IPS DF 6.9 (cell line): Measurements from ENCODE around the gene KIF1A.

Experiments
- DNase-seq: peaks from one replicate; pipeline ENCODE4 v3.0.0-alpha.2; 2013; ENCODE audit warnings: low read depth, low spot score
- H3K27ac ChIP-seq: one replicate; pipeline ENCODE4 v1.5.1; 2013; ENCODE audit warnings: low read length, control low read depth
- H3K27me3 ChIP-seq: 2 replicates; pipeline ENCODE4 v1.6.1; 2013; ENCODE audit warnings: mild to moderate bottlenecking, low read length; ENCODE audit not compliant: control insufficient read depth, insufficient read depth
- H3K36me3 ChIP-seq: 2 replicates; pipeline ENCODE4 v1.6.1; 2013; ENCODE audit warnings: low read length; ENCODE audit not compliant: control insufficient read depth, insufficient read depth
- H3K4me1 ChIP-seq: 2 replicates; pipeline ENCODE4 v1.6.1; 2013; ENCODE audit warnings: low read length; ENCODE audit not compliant: control insufficient read depth, insufficient read depth
- H3K4me3 ChIP-seq: 2 replicates; pipeline ENCODE4 v1.5.1; 2013; ENCODE audit warnings: mild to moderate bottlenecking, low read length
- H3K9me3 ChIP-seq: 2 replicates; pipeline ENCODE4 v1.6.1; 2013; ENCODE audit warnings: low read length, inconsistent platforms; ENCODE audit not compliant: control insufficient read depth, insufficient read depth
- WGBS: extraction: QIAGEN DNeasy Blood & Tissue Kit; methylation state at CpG from one replicate; pipeline ENCODE4 v1.1.7; 2013; ENCODE audit warnings: mixed read lengths, missing lambda C conversion rate; ENCODE audit not compliant: insufficient read length, insufficient coverage; 5-methylcytosine and 5-hydroxymethylcytosine counted together

Gene KIF1A

GRCh38 chr2:240797500-240797895, 22.5 kb downstream of the KIF1A start:
- Histone ChIP-seq H3K27me3 (no peaks in the 10 kb centered on the region; the same call in 1 of the 2 replicates), H3K27ac (no peak overlapping the region), H3K36me3 (peaks cover 26% of the 10 kb centered on the region), H3K4me1 (no peaks in the 10 kb centered on the region; the same call in 1 of the 2 replicates), H3K4me3 (no peak overlapping the region), H3K9me3 (no peaks in the 10 kb centered on the region)
- no CpG with 5 or more reads among the region's 14 CpGs for WGBS
- DNase-seq = no peak

- WGBS = no CpG with 5 or more reads among the region's 19 CpGs
These were observed 23.2 kb downstream of the KIF1A start for GRCh38 chr2:240796543-240797499.

GRCh38 chr2:240795916-240796510, 24.0 kb downstream of the KIF1A start:
- Histone ChIP-seq H3K4me1 (no peaks in the 10 kb centered on the region; the same call in 1 of the 2 replicates), H3K36me3 (peaks cover 26% of the 10 kb centered on the region), H3K27ac (no peak overlapping the region), H3K4me3 (no peak overlapping the region), H3K9me3 (no peaks in the 10 kb centered on the region), H3K27me3 (no peaks in the 10 kb centered on the region; the same call in 1 of the 2 replicates)
- no peak for DNase-seq
- WGBS = no CpG with 5 or more reads among the region's 21 CpGs

More at GRCh38 chr2:240796543-240797499, 23.2 kb downstream of the KIF1A start:
- DNase-seq = no peak
- Histone ChIP-seq H3K36me3 (peaks cover 26% of the 10 kb centered on the region), H3K4me3 (no peak overlapping the region), H3K27me3 (no peaks in the 10 kb centered on the region; the same call in 1 of the 2 replicates), H3K27ac (no peak overlapping the region), H3K4me1 (no peaks in the 10 kb centered on the region; the same call in 1 of the 2 replicates), H3K9me3 (no peaks in the 10 kb centered on the region)

- WGBS = no CpG with 5 or more reads among the region's 11 CpGs
- Histone ChIP-seq H3K9me3 (no peaks in the 10 kb centered on the region), H3K4me1 (no peaks in the 10 kb centered on the region; the same call in 1 of the 2 replicates), H3K27ac (no peak overlapping the region), H3K27me3 (no peaks in the 10 kb centered on the region; the same call in 1 of the 2 replicates), H3K4me3 (no peak overlapping the region), H3K36me3 (peaks cover 26% of the 10 kb centered on the region)
- DNase-seq = no peak
These were observed 24.6 kb downstream of the KIF1A start for GRCh38 chr2:240795454-240795853.

GRCh38 chr2:240794178-240794721, 25.8 kb downstream of the KIF1A start:
- no CpG with 5 or more reads among the region's 17 CpGs for WGBS
- Histone ChIP-seq H3K9me3 (no peaks in the 10 kb centered on the region), H3K4me1 (no peaks in the 10 kb centered on the region; the same call in 1 of the 2 replicates), H3K4me3 (no peak overlapping the region), H3K27me3 (no peaks in the 10 kb centered on the region; the same call in 1 of the 2 replicates), H3K36me3 (peaks cover 26% of the 10 kb centered on the region), H3K27ac (no peak overlapping the region)
- no peak for DNase-seq

- Histone ChIP-seq H3K27ac (no peak overlapping the region), H3K4me3 (no peak overlapping the region), H3K36me3 (peaks cover 26% of the 10 kb centered on the region), H3K27me3 (no peaks in the 10 kb centered on the region; the same call in 1 of the 2 replicates), H3K4me1 (no peaks in the 10 kb centered on the region; the same call in 1 of the 2 replicates), H3K9me3 (no peaks in the 10 kb centered on the region)
- no CpG with 5 or more reads among the region's 21 CpGs for WGBS
- no peak for DNase-seq
These were observed 26.5 kb downstream of the KIF1A start for GRCh38 chr2:240793313-240794177.

- Histone ChIP-seq H3K27me3 (no peaks in the 10 kb centered on the region; the same call in 1 of the 2 replicates), H3K27ac (no peak overlapping the region), H3K9me3 (no peaks in the 10 kb centered on the region), H3K36me3 (peaks cover 27% of the 10 kb centered on the region), H3K4me1 (no peaks in the 10 kb centered on the region; the same call in 1 of the 2 replicates), H3K4me3 (no peak overlapping the region)
- no peak for DNase-seq
- no CpG with 5 or more reads among the region's 19 CpGs for WGBS
These were observed 27.2 kb downstream of the KIF1A start for GRCh38 chr2:240792629-240793312.

GRCh38 chr2:240791821-240792628, 28.0 kb downstream of the KIF1A start:
- H3K27me3 ChIP-seq = no peaks in the 10 kb centered on the region; the same call in 1 of the 2 replicates
- no peaks in the 10 kb centered on the region for H3K9me3 ChIP-seq
- H3K27ac ChIP-seq = no peak overlapping the region
- H3K4me3 ChIP-seq = no peak overlapping the region
- H3K4me1 ChIP-seq = no peaks in the 10 kb centered on the region; the same call in 1 of the 2 replicates
- peaks cover 20% of the 10 kb centered on the region for H3K36me3 ChIP-seq
- WGBS = no CpG with 5 or more reads among the region's 15 CpGs
- DNase-seq = no peak
